CD8-positive, alpha-beta memory T cell (primary cell): ENCODE measurements around the gene RPL36. TPM values are rescaled to one million over a fixed set of nuclear protein-coding genes. Genes with fewer than 3 reads are reported as not detected.

Experiments used
- CTCF ChIA-PET: fragments of 350-600 bp; sonication (Branson Sonifier 250); formaldehyde crosslinking; loops from one replicate; lab custom pipeline; 2021; ENCODE audit warnings: antibody characterized with exemption; lab: Charles Lee
- POLR2A ChIA-PET: fragments of 350-600 bp; sonication (Branson Sonifier 250); formaldehyde crosslinking; loops from one replicate; lab custom pipeline; 2021; ENCODE audit warnings: antibody characterized with exemption; lab: Charles Lee
- DNase-seq, 5 donors: peaks; one replicate each; pipeline versions ENCODE4 v3.0.0 to v3.0.0-alpha.2; 2020 to 2022; ENCODE audit warnings: mixed read lengths in 1 of 5
- H3K27ac ChIP-seq: one replicate; pipeline ENCODE4 v1.7.0; 2013; ENCODE audit warnings: low read depth, mild to moderate bottlenecking, low read length, moderate library complexity
- H3K27me3 ChIP-seq: 2 replicates; pipeline ENCODE4 v1.7.0; 2013; ENCODE audit warnings: low read length, mild to moderate bottlenecking; ENCODE audit not compliant: insufficient read depth, poor library complexity, severe bottlenecking
- H3K36me3 ChIP-seq: 2 replicates; pipeline ENCODE4 v1.7.0; 2013; ENCODE audit warnings: mild to moderate bottlenecking, low read length, moderate library complexity; ENCODE audit not compliant: insufficient read depth
- H3K4me1 ChIP-seq: 2 replicates; pipeline ENCODE4 v1.7.0; 2013; ENCODE audit warnings: mild to moderate bottlenecking, low read length, moderate library complexity; ENCODE audit not compliant: insufficient read depth
- H3K4me3 ChIP-seq: 2 replicates; pipeline ENCODE4 v1.7.0; 2013; ENCODE audit warnings: mild to moderate bottlenecking, low read length
- H3K9me3 ChIP-seq: 2 replicates; pipeline ENCODE4 v1.7.0; 2013; ENCODE audit warnings: mild to moderate bottlenecking, low read length
- H3K27ac Mint-ChIP-seq, 8 donors: one replicate each; pipeline ENCODE4 v1.8.0; 2020 to 2021; ENCODE audit warnings: mixed read lengths in 8 of 8, mild to moderate bottlenecking in 6 of 8, inconsistent platforms in 3 of 8, moderate library complexity in 3 of 8
- H3K27me3 Mint-ChIP-seq, 2 donors: one replicate each; pipeline ENCODE4 v1.8.0; 2020 to 2021; ENCODE audit warnings: mixed read lengths in 2 of 2, mild to moderate bottlenecking in 1 of 2, moderate library complexity in 1 of 2
- H3K36me3 Mint-ChIP-seq, 3 donors: one replicate each; pipeline ENCODE4 v1.8.0; 2020 to 2021; ENCODE audit warnings: mixed read lengths in 3 of 3, inconsistent platforms in 1 of 3, mild to moderate bottlenecking in 1 of 3
- H3K4me1 Mint-ChIP-seq, 3 donors: one replicate each; pipeline ENCODE4 v1.8.0; 2020 to 2021; ENCODE audit warnings: mixed read lengths in 3 of 3, inconsistent platforms in 1 of 3, mild to moderate bottlenecking in 1 of 3
- H3K4me3 Mint-ChIP-seq, 7 donors: one replicate each; pipeline ENCODE4 v1.8.0; 2020 to 2021; ENCODE audit warnings: mixed read lengths in 7 of 7, mild to moderate bottlenecking in 6 of 7, moderate library complexity in 4 of 7, inconsistent platforms in 2 of 7
- H3K9me3 Mint-ChIP-seq, 5 donors: one replicate each; pipeline ENCODE4 v1.8.0; 2020 to 2022; ENCODE audit warnings: mixed read lengths in 5 of 5, mild to moderate bottlenecking in 3 of 5, moderate library complexity in 2 of 5, inconsistent platforms in 1 of 5
- polyA plus RNA-seq: library from polyadenylated mRNA; unstranded; fragments of 300-500 nt; fragmentation: Illumina TruSeq; gene quantifications from one replicate; pipeline ENCODE4 v1.2.3, GENCODE V29; 2021
- total RNA-seq, 2 experiments: library from RNA; stranded (reverse); gene quantifications; one replicate each; pipeline ENCODE4 v1.2.3, GENCODE V29; 2021

The RPL36 gene
- total RNA-seq (1,000 to 10,000 TPM; 1,478 to 1,485 TPM), polyA plus RNA-seq (2,003 TPM)

- Histone ChIP-seq H3K36me3 (peaks cover 12% of the 10 kb centered on the region), H3K4me1 (peaks cover 16% of the 10 kb centered on the region), H3K9me3 (no peaks in the 10 kb centered on the region), H3K4me3 (peak within 1 kb of the TSS; percentile 97), H3K27me3 (no peaks in the 10 kb centered on the region), H3K27ac (peak within 1 kb of the TSS; percentile 89)
- Mint-ChIP-seq H3K9me3 (no peaks in the 10 kb centered on the region), H3K27me3 (no peaks in the 10 kb centered on the region), H3K27ac (peak within 1 kb of the TSS; percentile 90 to 99 (median 97)), H3K4me3 (peak within 1 kb of the TSS; percentile 91 to 97 (median 95)), H3K4me1 (peaks cover 24 to 64% (median 28%) of the 10 kb centered on the region in 3 donors), H3K36me3 (peaks cover 0 to 51% (median 0%) of the 10 kb centered on the region in 3 donors)
- peak; percentile 97 to 98 (median 98) for DNase-seq
- ChIA-PET POLR2A (interaction anchor here (0.5 to 2.4 kb wide), 12 partner anchors 8 to 1159 kb away, joined by 3 to 28 read pairs (median 4); partner anchors contain the start of genes CATSPERD, LONP1, SAFB and SAFB2), CTCF (interaction anchor here (0.6 to 4.7 kb wide), 21 partner anchors 9 to 289 kb away, joined by 3 to 47 read pairs (median 4); partner anchors contain the start of genes CATSPERD, DUS3L, LONP1 and MICOS13)
Observed at GRCh38 chr19:5690125-5690954, at the start of gene RPL36. TSS of gene RPL36 (plus strand) at chr19:5690295. CDS start at chr19:5690508, 213 bp downstream.

DNA sequence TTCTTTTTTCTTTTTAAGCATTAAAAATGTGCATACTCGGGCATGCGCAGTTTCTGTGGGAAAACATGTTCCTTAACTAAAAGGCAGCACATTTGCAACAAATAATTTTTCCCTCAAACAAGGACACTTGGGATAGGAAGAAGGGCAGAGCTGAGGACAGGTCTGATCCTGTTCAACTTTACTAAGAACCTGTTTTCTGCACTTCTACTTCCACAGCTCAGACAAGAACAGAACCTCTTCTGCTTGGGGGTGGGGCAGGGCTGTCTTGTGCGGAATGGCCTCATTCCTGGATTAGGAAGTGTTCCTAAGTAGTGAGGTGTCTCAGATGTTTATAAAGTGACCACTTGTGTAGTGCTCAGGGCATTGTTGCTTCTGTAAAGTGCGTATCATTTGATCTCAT is 48.9 kb upstream of the RPL36 start:
- ChIA-PET POLR2A (no interaction called here), CTCF (no interaction called here)
- peak overlapping the region in 2 of 8 donors; percentile 69 to 82 for H3K27ac Mint-ChIP-seq

DNA sequence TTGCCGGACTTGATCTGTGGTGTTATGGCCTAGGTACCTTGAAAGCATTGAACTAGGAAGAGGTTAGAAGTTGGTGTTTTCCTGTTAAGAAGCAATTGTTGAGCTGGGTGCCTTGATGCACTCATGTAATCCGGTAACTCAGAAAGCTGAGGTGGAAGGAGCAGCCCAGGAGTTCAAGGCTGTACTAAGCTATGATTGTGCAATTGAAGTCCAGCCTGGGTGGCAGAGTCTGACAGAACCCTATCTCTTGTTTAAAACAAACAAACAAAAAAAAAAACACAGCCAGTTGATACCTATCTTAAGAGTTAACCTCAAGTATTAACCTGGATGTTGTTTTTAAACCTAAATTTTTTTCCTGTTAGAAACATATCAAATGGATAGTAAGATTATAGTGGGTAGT is 47.9 kb upstream of the RPL36 start:
- H3K4me3 Mint-ChIP-seq: no peak overlapping the region
- Histone ChIP-seq H3K27ac (no peak overlapping the region), H3K4me3 (no peak overlapping the region), H3K9me3 (no peaks in the 10 kb centered on the region), H3K4me1 (peaks cover 3% of the 10 kb centered on the region), H3K27me3 (no peaks in the 10 kb centered on the region), H3K36me3 (peaks cover 50% of the 10 kb centered on the region)
- H3K27me3 Mint-ChIP-seq: peaks cover 0 to 2% of the 10 kb centered on the region in 2 donors
- H3K9me3 Mint-ChIP-seq: no peaks in the 10 kb centered on the region
- POLR2A ChIA-PET: no interaction called here
- H3K4me1 Mint-ChIP-seq: peaks cover 47 to 64% (median 49%) of the 10 kb centered on the region in 3 donors
- CTCF ChIA-PET: no interaction called here
- peak overlapping the region in 2 of 8 donors; percentile 33 to 76 for H3K27ac Mint-ChIP-seq
- H3K36me3 Mint-ChIP-seq: peaks cover 4 to 77% (median 19%) of the 10 kb centered on the region in 3 donors
- DNase-seq: no peak

More for the DNA sequence above, 48.9 kb upstream of the RPL36 start:
- H3K27me3 Mint-ChIP-seq: peaks cover 0 to 2% of the 10 kb centered on the region in 2 donors
- Histone ChIP-seq H3K4me3 (no peak overlapping the region), H3K4me1 (peaks cover 3% of the 10 kb centered on the region), H3K9me3 (no peaks in the 10 kb centered on the region), H3K27ac (no peak overlapping the region), H3K36me3 (peaks cover 40% of the 10 kb centered on the region), H3K27me3 (no peaks in the 10 kb centered on the region)
- peak overlapping the region in 1 of 7 donors; percentile 20 for H3K4me3 Mint-ChIP-seq
- no peaks in the 10 kb centered on the region for H3K9me3 Mint-ChIP-seq
- H3K4me1 Mint-ChIP-seq: peaks cover 44 to 62% (median 51%) of the 10 kb centered on the region in 3 donors
- H3K36me3 Mint-ChIP-seq: peaks cover 4 to 67% (median 11%) of the 10 kb centered on the region in 3 donors
- DNase-seq: no peak

GRCh38 chr19:5643060-5643459 is 47.0 kb upstream of the RPL36 start:
- peaks cover 59% of the 10 kb centered on the region for H3K36me3 ChIP-seq
- no peak overlapping the region for H3K27ac ChIP-seq
- Mint-ChIP-seq H3K9me3 (no peaks in the 10 kb centered on the region), H3K27me3 (peaks cover 0 to 3% of the 10 kb centered on the region in 2 donors), H3K4me3 (no peak overlapping the region), H3K4me1 (peaks cover 41 to 57% (median 43%) of the 10 kb centered on the region in 3 donors), H3K27ac (no peak overlapping the region), H3K36me3 (peaks cover 4 to 79% (median 24%) of the 10 kb centered on the region in 3 donors)
- H3K4me1 ChIP-seq: peaks cover 3% of the 10 kb centered on the region
- no peaks in the 10 kb centered on the region for H3K27me3 ChIP-seq
- no peak overlapping the region for H3K4me3 ChIP-seq
- no peak for DNase-seq
- ChIA-PET POLR2A (no interaction called here), CTCF (no interaction called here)
- no peaks in the 10 kb centered on the region for H3K9me3 ChIP-seq

GRCh38 chr19:5644037-5644436 is 46.1 kb upstream of the RPL36 start:
- H3K27me3 Mint-ChIP-seq: peaks cover 0 to 3% of the 10 kb centered on the region in 2 donors
- H3K9me3 Mint-ChIP-seq: no peaks in the 10 kb centered on the region
- ChIA-PET CTCF (no interaction called here), POLR2A (interaction anchor here (0.6 kb wide), 1 partner anchor 465 kb away, joined by 3 read pairs; no protein-coding TSS in a partner anchor)
- Histone ChIP-seq H3K27ac (no peak overlapping the region), H3K27me3 (no peaks in the 10 kb centered on the region), H3K9me3 (no peaks in the 10 kb centered on the region), H3K36me3 (peaks cover 62% of the 10 kb centered on the region), H3K4me3 (no peak overlapping the region), H3K4me1 (peaks cover 3% of the 10 kb centered on the region)
- DNase-seq: no peak
- H3K4me3 Mint-ChIP-seq: no peak overlapping the region
- peak overlapping the region in 3 of 8 donors; percentile 17 to 94 (median 77) for H3K27ac Mint-ChIP-seq
- peaks cover 4 to 83% (median 28%) of the 10 kb centered on the region in 3 donors for H3K36me3 Mint-ChIP-seq
- H3K4me1 Mint-ChIP-seq: peaks cover 40 to 56% (median 41%) of the 10 kb centered on the region in 3 donors

GRCh38 chr19:5645409-5645808 is 44.7 kb upstream of the RPL36 start:
- H3K36me3 ChIP-seq: peaks cover 70% of the 10 kb centered on the region
- H3K27ac ChIP-seq: no peak overlapping the region
- H3K27me3 ChIP-seq: no peaks in the 10 kb centered on the region
- H3K4me1 Mint-ChIP-seq: peaks cover 36 to 48% (median 37%) of the 10 kb centered on the region in 3 donors
- ChIA-PET POLR2A (no interaction called here), CTCF (no interaction called here)
- no peaks in the 10 kb centered on the region for H3K9me3 ChIP-seq
- H3K4me3 ChIP-seq: no peak overlapping the region
- H3K9me3 Mint-ChIP-seq: no peaks in the 10 kb centered on the region
- peak overlapping the region in 4 of 8 donors; percentile 18 to 60 (median 34) for H3K27ac Mint-ChIP-seq
- H3K4me1 ChIP-seq: no peaks in the 10 kb centered on the region
- DNase-seq: no peak
- H3K4me3 Mint-ChIP-seq: no peak overlapping the region
- peaks cover 0 to 3% of the 10 kb centered on the region in 2 donors for H3K27me3 Mint-ChIP-seq
- H3K36me3 Mint-ChIP-seq: peaks cover 4 to 87% (median 36%) of the 10 kb centered on the region in 3 donors

DNA sequence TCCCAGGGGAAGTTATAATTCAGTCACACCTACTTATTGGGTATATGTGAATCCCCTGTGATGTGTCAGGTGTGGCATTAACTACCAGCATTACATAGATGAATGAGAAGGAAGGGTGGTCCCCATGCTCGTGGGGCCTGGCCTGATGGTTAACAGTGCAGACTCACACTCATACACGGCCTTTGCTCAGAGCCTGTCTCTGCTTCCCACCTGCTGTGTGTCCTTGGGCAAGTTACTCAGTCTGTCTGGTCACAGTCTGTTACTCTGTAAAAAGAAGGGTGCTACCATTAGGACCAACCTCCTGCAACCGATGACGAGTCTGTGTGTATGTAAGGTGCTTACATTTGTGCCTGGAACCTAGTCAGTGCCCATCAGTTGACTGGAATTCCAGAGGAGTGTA is 43.4 kb upstream of the RPL36 start:
- no peaks in the 10 kb centered on the region for H3K9me3 ChIP-seq
- H3K27ac ChIP-seq: no peak overlapping the region
- no peak overlapping the region for H3K4me3 ChIP-seq
- H3K27me3 ChIP-seq: no peaks in the 10 kb centered on the region
- ChIA-PET CTCF (no interaction called here), POLR2A (no interaction called here)
- Mint-ChIP-seq H3K4me3 (no peak overlapping the region), H3K27me3 (peaks cover 0 to 2% of the 10 kb centered on the region in 2 donors), H3K4me1 (peaks cover 30 to 43% (median 32%) of the 10 kb centered on the region in 3 donors), H3K27ac (peak overlapping the region in 3 of 8 donors; percentile 6 to 77 (median 61)), H3K9me3 (no peaks in the 10 kb centered on the region), H3K36me3 (peaks cover 4 to 92% (median 32%) of the 10 kb centered on the region in 3 donors)
- no peaks in the 10 kb centered on the region for H3K4me1 ChIP-seq
- DNase-seq: no peak
- H3K36me3 ChIP-seq: peaks cover 78% of the 10 kb centered on the region

GRCh38 chr19:5648464-5648863 is 41.6 kb upstream of the RPL36 start:
- ChIA-PET POLR2A (no interaction called here), CTCF (no interaction called here)
- Mint-ChIP-seq H3K9me3 (no peaks in the 10 kb centered on the region), H3K4me3 (no peak overlapping the region), H3K36me3 (peaks cover 4 to 93% (median 38%) of the 10 kb centered on the region in 3 donors), H3K27me3 (peaks cover 0 to 2% of the 10 kb centered on the region in 2 donors), H3K27ac (peak overlapping the region in 1 of 8 donors; percentile 58), H3K4me1 (peaks cover 23 to 28% (median 24%) of the 10 kb centered on the region in 3 donors)
- Histone ChIP-seq H3K27ac (no peak overlapping the region), H3K4me3 (no peak overlapping the region), H3K36me3 (peaks cover 73% of the 10 kb centered on the region), H3K4me1 (no peaks in the 10 kb centered on the region), H3K27me3 (no peaks in the 10 kb centered on the region), H3K9me3 (no peaks in the 10 kb centered on the region)
- DNase-seq: no peak
